GM19468 (cell line): Measurements from ENCODE around the gene PRMT9.

ENCODE experiments used
- ATAC-seq: cut with Tn5 transposase; IDR thresholded peaks from one replicate; pipeline ENCODE4 v1.9.1; 2021; ENCODE audit warnings: mild to moderate bottlenecking, moderate library complexity, moderate number of reproducible peaks; ENCODE audit not compliant: unreplicated experiment; ENCODE audit errors: extremely low read depth

Gene PRMT9

DNA sequence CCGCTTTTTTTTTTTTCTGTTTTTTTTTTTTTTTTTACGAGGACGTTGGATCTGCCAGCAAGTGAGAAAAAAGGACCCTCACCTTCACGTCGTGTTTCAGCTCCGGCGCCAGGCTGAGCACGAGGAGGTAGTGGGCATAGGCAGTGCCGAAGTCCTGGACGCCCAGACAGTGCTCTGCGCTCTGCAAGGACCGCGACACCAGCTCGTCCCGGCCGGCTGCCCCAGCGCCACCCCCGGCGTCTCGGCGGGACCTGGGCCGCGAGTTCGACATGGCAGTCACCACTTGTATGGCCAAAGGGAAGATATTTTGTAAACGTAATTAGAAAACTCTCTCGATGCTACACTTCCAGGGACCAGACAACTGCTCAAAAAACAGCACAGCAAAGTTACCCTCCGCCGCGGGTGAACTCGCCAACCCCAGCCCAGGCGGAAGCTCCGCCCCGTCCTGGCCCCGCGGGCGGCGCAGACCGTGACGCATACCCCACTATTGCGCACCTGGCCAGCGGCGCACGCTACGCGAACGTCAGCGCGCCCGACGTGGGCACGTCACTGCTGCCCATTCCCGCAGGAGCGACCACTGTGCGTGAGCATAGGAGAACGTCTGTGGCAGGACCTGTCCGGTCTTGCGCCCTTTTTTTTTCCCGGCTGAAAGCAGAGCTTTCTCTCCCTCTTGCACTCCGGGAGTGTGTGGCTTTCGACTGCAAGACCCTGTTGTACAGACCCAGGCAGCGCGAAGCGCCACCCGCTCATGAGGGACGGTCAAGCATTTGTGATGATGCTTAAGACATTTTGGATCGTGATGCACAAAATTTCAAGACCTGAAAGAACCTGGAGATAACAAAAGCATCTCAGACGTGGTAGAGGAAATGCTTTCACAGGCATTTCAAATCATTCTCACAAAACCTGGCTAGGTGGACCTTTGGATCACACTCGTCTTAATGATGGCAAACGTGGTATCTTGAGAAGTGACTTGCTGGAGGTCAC is at the start of gene PRMT9:
Gene PRMT9 (minus strand): TSS at position 447 of the 984 bp plus-strand sequence. CDS start 176 bp downstream, at position 271.
- ATAC-seq = peak; percentile 100

DNA sequence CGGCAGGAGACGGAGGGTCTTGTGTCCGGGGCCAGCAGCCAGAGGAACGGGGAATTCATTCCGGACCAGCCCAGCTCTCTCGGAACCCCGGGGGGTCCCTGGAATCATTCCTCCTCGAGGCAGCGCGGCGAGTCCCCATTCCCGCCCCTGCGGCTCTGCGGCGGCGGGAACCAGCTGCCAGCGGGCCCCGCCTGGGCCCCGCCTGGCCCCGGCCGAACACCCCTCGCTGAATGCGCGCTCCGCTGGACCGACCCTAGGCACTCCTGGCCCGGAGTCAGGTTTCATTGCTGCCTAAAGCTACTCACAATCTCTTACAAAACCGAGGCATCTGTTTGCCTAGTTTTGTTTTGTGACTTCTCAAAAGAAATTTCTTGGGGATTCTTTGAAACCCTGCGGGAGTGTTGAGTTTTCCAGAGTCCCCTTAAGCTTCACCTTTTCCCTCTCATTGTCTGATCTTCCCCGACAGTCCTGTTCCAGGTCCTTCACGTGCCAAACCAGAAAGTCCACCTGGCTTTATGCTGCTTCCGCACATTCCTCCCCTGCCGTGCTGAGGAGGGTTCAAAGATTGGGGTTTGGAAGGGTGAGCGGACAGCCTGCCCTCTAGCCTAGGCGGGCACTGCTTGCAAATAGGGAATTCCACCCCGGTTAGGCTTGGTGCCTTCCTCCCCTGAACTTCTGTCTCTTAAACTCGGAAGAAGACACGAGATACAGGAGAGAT is 48.7 kb upstream of the PRMT9 start:
- ATAC-seq = no peak

DNA sequence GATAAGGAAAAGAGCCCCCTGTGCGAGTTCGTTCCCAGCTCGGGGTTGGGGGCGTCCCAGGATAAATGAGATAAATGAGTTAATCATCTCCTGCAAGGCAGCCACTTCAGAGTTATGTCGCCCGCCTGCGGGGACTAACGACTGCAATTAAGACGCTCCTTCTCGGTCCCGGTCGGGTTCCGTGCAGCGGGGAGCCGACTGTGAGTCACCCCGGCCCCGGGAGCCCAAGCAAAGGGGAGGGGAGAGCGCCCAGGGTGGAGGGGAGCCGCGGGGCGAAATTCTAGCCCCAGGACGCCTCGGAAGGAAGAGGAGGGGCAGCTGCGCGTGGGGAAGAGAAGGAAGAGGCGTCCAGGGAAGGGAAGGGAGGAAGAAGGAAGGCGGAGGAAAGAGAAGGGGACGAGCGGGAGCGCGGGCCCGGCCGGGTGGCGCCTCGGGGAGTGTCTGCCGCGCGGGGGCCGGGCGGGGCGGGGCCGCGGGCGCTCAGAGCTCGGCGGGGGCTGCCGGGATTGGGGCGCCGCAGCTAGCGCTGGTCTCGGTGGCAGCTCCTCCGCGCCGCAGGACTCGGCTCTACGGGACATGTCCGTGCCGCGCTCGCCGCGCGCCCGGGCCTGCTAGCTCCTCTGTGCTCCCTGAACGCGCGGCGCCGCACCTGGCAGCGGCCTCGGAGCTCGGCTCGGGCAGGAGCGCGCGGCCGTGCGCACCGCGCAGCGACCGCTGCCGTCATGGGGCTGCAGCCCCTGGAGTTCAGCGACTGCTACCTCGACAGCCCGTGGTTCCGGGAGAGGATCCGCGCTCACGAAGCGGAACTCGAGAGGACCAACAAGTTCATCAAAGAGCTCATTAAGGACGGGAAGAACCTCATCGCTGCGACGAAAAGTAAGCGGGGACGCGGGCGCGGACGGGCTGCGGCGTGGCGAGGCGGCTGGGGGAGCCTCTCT is 47.9 kb upstream of the PRMT9 start, which contains the start of gene ARHGAP10:
Gene ARHGAP10 (plus strand): TSS at position 509 of the 938 bp plus-strand sequence. CDS start 214 bp downstream, at position 723.
- ATAC-seq = peak; percentile 34

DNA sequence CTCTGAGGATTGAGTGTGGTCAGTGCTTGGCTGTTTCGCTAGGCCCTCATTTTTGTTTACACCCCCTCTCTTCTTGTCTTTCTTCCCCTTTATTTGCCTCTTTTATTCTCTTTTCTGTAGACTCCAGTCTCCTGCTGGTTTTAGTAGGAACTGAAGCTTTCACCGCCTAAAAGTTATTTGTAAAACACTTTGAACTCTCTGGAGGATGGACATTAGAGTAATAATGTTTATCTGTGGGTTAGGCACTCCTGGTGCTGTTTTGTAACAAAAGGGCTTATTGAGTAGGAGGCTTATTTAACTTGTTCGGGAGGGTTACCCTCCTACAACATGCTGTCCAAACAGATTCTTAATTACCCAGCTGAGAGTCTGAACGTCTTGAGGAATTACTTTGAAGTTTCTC is 46.4 kb upstream of the PRMT9 start:
- ATAC-seq = no peak

DNA sequence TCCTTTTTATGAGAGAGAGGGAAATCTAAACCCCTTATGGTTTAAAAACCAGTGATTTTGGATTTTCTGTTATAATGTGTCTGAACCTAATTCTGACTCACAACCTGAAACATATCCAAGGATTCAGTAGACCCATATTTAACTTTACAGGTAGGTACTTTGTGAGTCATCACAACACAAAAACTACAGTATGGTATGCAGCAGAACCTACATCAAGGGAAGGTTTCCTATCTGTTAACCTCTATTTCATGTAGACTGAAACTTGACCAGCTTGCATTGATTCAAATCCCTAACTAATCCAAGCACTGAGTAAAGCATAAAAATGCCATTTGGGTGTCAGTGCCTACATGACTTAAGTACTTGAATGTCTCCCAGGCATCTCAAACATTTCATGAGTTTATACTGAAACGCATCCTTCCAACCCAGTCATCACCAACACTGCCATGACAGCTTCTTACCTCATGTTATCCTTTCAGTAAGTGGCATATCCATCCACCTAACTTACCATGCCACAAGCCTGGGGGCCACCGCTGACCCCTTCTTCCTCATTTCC is 43.6 kb upstream of the PRMT9 start:
- ATAC-seq = no peak

DNA sequence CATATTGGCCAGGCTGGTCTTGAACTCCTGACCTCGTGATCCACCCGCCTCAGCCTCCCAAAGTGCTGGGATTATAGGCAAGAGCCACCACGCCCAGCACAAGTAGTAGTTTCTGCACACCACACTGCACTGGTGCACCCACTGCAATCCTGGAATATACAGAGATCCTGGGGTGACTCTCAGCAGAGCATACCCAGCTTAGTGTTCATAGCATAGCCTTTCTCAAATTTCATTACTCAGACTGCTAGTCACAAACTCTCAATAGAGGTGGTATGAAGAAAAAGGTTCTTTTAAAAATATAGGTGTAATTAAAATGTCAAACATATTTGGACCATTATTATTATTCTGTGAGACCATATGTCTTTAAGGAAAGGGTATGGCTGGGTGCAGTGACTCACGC is 41.7 kb upstream of the PRMT9 start:
- ATAC-seq = no peak

DNA sequence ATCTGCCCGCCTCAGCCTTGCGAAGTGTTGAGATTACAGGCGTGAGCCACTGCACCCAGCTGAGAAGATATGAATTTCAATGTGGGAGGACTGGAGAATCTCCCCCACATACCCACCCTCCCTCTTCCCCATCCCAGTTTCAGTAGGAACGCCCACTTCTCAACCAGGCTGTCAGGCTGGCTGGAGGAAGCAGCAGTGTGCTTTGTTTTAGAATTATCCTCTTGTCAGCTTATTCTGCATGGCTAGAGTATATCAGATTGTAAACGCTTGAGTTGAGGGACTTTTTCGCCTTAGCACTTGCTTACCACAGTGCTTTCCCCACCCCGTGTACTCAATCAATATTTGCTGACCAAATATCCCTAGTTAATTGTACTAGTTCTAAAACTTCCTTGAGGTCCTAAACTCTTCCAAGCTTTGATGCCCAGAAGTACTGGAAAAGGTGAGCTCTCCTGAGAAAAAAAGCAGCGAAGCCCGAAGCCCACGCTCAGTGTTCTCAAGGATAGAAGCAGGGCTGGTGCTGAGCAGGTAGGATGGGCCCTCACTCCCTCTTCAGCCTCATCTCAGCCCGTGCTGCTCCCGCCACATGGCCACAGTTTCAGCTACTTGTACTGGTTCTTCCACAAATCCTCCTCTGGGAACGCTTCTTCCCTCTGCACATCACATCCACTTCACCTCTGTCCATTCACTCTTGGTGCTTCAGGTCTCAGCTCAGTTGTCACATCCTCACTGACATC is 40.7 kb upstream of the PRMT9 start:
- ATAC-seq = no peak

DNA sequence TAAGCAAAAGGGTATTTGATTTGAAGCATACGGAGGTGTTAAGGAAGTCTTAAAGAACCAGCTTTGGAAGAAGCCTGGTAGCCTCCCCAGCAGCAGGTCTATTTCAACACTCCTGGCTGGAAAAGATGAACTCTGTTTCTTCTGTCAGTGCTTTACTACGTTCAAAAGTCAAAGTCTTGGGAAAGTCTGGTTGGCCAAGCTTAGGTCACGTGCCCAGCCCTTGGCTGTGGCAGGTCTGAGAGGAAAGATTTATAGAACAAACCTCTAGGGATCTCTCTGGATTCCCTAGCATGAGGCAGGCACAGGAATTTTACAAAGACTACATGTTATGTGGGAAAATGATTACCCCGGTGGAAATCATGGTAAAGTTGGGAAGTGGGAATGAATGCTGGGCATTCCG is 39.4 kb upstream of the PRMT9 start:
- ATAC-seq = no peak

DNA sequence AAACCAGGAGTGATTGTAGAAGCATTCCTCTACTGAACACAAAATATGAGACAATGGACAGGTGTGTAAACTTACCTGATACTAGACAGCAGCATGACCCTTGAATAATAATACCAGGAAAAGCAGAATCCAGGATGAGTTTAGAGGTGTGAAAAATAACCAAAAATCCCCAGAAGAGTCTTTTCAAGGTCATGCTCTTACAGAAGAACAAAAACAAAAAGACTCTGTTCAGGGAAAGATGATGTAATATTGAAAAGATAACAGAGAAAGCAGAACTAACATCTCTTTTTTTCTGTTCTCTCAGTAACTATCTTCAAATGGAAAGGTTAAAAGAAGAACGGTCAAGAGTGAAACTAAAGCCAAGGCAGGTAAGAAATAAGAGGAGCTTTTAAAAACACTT is 33.9 kb upstream of the PRMT9 start:
- ATAC-seq = peak; percentile 83

DNA sequence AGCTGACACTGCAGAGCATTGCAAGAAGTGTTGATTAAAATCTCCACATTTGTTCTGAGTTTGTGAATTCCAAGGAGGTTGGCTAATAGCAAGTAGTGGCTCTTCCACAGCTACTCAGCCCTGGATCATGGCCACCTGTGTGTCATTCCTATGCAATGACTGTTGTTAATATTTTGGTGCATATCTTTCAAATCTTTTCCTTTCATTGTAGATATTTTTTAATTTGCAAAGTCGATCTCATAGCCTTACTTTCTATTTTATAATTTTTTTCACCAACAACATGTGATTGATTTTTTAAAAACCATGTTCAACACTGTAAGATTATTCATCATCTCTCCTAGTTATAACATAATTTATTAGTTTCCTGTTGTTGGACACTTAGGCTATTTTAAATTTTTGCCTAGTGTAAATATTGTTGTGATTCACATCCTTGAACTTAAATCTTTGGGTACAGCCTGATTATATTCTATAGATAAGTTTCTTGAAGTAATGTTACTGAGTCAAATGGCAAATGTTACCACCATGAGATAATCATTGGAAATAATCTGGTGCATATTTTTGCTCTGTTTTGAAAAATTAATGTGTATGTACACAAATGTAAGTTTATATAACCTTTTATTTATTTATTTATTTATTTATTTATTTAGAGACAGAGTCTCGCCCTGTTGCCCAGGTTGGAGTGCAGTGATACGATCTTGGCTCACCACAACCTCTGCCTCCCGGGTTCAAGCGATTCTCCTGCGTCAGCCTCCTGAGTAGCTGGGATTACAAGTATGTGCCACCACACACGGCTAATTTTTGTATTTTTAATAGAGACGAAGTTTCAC is 30.8 kb upstream of the PRMT9 start:
- no peak for ATAC-seq

DNA sequence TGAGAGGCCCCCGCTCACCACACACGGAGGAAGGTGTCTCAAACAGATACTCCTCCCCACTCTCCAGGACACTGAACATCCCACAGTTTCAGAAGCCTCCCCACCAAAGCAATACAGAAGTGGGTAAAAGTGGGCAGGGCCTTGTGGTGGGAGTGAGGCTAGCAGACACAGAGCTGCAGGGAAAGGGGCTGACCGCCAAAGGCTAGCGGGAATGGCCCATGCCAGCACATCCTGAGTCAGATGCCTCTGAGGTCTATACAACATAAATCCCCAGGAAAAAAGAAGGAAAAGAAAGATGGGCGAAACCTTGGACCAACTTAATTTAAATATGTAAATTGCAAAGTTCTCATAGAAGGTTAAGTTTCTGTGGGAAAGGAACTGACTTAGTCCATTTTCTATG is 26.0 kb upstream of the PRMT9 start:
- no peak for ATAC-seq

DNA sequence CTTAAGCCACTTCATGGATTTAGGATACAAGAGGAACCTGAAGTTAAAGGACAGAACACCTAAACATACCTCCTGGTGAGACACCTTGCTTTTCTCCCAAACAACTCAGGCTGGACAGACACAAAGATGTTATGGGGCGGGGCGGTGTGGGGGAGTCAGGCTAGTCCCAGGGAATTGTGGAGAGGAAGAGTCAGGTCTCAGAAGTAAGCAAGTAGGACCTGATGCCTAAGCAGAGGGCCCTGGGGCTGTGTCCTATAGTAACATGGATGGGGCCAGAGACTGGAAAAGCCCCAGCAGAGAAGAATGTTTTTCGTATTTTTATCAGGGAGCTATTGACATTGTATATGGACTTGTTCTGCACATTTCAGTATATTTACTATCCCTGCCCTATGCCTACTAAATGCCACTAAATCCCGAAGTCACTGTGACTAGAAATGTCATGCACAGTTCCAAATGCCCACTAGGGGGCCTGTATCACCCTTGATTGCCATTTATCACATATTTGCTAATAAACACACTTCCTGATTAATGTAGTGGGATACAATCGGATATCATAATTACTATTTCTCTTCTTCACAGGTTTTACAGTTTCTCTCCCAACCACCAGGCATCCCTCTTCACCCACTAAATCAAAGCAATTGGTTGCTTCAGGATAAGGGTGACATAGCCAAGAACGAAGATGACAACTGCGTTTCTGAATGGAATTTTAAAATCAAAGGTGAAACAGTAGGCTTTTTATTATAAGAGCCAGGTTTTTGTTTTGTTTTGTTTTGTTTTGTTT is 24.1 kb upstream of the PRMT9 start:
- peak; percentile 73 for ATAC-seq

DNA sequence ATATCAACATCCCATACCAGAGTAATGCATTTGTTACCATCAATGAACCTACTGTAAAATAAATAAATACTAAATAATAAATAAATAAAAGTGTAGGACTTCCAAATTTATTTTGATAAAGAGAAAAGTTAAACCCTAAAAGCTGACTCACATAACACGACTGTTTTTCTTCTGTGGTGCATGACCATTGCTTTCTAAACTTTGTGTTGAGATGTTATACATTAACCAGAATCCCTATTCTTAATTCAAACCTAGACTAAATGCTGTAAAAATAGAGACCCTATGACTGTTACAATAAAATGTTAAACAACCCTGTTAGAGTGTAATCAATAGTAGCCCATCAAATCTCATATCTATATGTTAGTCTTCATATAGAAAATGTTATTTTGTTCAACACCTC is 20.9 kb upstream of the PRMT9 start:
- no peak for ATAC-seq

DNA sequence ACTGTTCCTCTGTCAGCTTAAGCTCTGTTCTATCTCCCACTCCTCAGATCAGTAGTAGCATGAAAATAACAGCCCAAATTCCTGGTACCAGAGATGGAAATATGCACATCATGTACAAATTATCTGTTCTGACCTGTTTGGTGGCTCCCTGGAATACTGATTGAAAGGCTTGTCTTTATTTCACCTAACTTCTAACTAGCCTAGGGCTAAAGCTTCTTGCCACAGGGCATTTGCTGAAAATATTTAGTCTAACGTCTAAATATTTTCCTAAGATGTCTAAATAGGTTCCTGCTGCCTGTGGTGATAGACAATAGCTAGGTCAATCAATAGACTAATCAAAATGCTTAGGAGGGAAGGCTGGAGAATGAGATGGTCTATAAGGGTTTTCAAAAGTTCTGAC is 12.9 kb upstream of the PRMT9 start:
- no peak for ATAC-seq

DNA sequence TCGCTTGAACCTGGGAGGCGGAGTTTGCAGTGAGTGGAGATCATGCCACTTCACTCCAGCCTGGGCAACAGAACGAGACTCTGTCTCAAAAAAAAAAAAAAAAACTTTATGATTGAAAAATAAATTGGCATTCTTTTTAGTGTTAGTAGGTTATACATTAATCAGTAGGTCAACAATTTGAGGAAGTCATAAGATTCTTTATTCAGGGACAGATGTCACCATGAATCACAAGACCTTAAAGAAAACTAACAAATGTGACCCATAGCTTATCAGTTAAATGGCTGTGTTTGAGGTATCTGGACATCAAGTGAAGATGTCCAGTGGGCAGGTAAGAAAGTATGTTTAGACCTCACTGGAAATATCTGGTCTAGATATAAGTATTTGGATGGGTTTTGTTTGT is 9.3 kb upstream of the PRMT9 start:
- no peak for ATAC-seq

DNA sequence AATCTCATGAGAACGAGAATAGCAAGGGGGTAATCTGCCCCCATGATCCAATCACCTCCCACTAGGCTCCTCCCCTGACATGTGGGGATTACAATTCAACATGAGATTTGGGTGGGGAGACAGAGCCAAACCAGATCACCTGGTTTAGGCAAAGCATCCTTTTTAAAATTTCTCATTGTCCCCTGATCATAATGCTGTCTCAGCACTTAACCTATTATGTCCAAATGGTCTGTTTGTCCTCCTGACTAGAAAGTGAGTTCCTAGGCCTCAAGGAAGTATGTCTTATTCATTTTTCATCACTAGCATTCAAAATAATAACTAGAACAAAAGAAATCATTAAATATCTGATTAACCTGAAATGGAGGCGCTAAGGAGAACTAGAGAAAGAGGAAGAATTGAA is 7.9 kb upstream of the PRMT9 start:
- no peak for ATAC-seq

DNA sequence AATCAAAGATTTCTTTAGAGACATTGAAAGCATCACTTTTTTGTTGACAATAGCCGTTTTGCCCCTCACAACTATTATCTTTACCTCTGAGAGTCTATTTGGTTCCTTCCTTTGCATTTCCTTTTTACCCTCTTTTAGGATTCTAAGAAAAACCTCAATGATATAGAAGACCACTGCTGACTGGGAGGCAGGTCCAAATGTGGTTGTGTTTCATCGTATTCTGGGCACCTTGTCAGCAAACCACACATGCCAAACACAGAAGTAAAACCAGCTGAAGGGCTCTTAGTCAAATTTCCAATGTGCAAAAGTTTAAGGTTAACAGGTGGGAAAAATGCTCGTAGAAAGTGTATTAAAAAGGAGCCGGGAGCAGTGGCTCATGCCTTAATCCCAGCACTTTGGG is 5.1 kb upstream of the PRMT9 start:
- ATAC-seq = no peak

DNA sequence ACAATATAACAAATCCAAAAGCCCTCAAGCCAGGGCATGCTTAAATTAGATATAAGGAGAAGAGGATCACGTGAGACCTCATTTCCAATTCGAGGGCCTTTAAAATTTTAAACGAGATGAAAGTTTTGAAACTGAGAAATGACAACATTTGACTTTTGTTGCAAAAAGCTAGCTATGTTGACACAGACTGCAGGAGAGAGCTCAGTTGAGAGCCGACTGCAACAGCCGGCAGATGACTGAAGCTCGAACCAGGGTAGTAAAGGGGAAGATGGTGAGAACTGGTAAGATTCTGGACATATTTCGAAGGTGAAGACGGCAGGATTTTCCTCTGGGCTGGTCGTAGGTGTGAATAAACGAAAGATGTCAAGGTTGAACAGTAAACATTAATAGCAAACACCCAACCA is 773 bp downstream of the PRMT9 start:
- ATAC-seq = no peak
